Astrocyte (in vitro differentiated cells and primary cell): ENCODE data around the gene LYPLA2.

Source experiments
- CTCF ChIP-seq: IDR thresholded peaks from 2 replicates; pipeline ENCODE4 v1.5.1; 2011; ENCODE audit warnings: low read depth, mild to moderate bottlenecking, inconsistent platforms, low read length, moderate library complexity; ENCODE audit not compliant: insufficient read depth
- EZH2 ChIP-seq: IDR thresholded peaks from 2 replicates; pipeline ENCODE4 v1.6.1; 2012; ENCODE audit warnings: mild to moderate bottlenecking, low read length, inconsistent platforms; ENCODE audit not compliant: insufficient read depth

- no peak for TF ChIP-seq CTCF
- TF ChIP-seq EZH2 = peak; percentile 42
Observed at GRCh38 chr1:23801338-23801748, 10.4 kb downstream of the LYPLA2 start.
